Breast epithelium (tissue), 4 donors: Measurements from ENCODE around the gene NABP2. TPM values are rescaled to one million over a fixed set of nuclear protein-coding genes. Genes with fewer than 3 reads are reported as not detected.
A peak's percentile ranks its signal among the peaks of the same experiment; 100 is the strongest.

ENCODE experiments used
- DNase-seq, 2 donors: peaks; one replicate each; pipeline ENCODE4 v3.0.0-alpha.2; 2019; ENCODE audit warnings: low spot score in 2 of 2
- H3K27ac ChIP-seq, 2 donors: fragments of 200-600 bp; sonication (generic) in 1 of 2; one replicate each; pipeline ENCODE4 v1.5.1; 2016 to 2019; ENCODE audit warnings: mild to moderate bottlenecking in 1 of 2
- H3K27me3 ChIP-seq, 2 donors: fragments of 200-600 bp; sonication (generic) in 1 of 2; one replicate each; pipeline versions ENCODE4 v1.5.1 to v1.6.0; 2017 to 2019; ENCODE audit warnings: control low read depth in 1 of 2, mild to moderate bottlenecking in 1 of 2
- H3K36me3 ChIP-seq: fragments of 200-600 bp; one replicate; pipeline ENCODE4 v1.5.1; 2019
- H3K4me1 ChIP-seq, 2 donors: fragments of 200-600 bp; sonication (generic); one replicate each; pipeline ENCODE4 v1.5.1; 2016 to 2019; ENCODE audit warnings: control low read depth in 1 of 2
- H3K4me3 ChIP-seq, 3 donors: fragments of 200-600 bp; sonication (generic); 1 replicate in 2 of 3; 2 replicates in 1 of 3; pipeline ENCODE4 v1.5.1; 2016 to 2019; ENCODE audit warnings: mild to moderate bottlenecking in 3 of 3, moderate library complexity in 2 of 3
- H3K9me3 ChIP-seq, 2 donors: fragments of 200-600 bp; sonication (generic) in 1 of 2; one replicate each; pipeline ENCODE4 v1.5.1; 2016 to 2019; ENCODE audit warnings: control low read depth in 1 of 2
- POLR2A ChIP-seq: fragments of 450-650 bp; IDR thresholded peaks from one replicate; pipeline ENCODE4 v1.6.1; 2016; ENCODE audit warnings: antibody characterized with exemption, mild to moderate bottlenecking, moderate library complexity
- POLR2AphosphoS5 ChIP-seq, 3 donors: sonication (generic); formaldehyde crosslinking; IDR thresholded peaks; one replicate each; pipeline ENCODE4 v1.6.1; 2017; ENCODE audit warnings: antibody characterized with exemption in 3 of 3
- intact Hi-C: fragments of 100-400 bp; cut with DNase I; formaldehyde crosslinking; loops from one replicate; pipeline ENCODE4 v1.15.1; 2023; ENCODE audit warnings: low total_unique reads
- total RNA-seq, 3 donors: library from RNA; depleted of rRNA; stranded (reverse); fragments of >200 nt; gene quantifications; one replicate each; pipeline ENCODE4 v1.1.0, GENCODE V29; 2016
- TF ChIP-seq, protein P1 (sequence below), 3 donors: fragments of 450-650 bp; IDR thresholded peaks; one replicate each; pipeline ENCODE4 v1.5.1; 2016 to 2017; ENCODE audit warnings: antibody characterized with exemption in 3 of 3, mild to moderate bottlenecking in 3 of 3, moderate library complexity in 3 of 3

NABP2 gene
- total RNA-seq, 3 donors from 2014 or later: 24.7 to 31.2 (median 27.5) TPM

DNA sequence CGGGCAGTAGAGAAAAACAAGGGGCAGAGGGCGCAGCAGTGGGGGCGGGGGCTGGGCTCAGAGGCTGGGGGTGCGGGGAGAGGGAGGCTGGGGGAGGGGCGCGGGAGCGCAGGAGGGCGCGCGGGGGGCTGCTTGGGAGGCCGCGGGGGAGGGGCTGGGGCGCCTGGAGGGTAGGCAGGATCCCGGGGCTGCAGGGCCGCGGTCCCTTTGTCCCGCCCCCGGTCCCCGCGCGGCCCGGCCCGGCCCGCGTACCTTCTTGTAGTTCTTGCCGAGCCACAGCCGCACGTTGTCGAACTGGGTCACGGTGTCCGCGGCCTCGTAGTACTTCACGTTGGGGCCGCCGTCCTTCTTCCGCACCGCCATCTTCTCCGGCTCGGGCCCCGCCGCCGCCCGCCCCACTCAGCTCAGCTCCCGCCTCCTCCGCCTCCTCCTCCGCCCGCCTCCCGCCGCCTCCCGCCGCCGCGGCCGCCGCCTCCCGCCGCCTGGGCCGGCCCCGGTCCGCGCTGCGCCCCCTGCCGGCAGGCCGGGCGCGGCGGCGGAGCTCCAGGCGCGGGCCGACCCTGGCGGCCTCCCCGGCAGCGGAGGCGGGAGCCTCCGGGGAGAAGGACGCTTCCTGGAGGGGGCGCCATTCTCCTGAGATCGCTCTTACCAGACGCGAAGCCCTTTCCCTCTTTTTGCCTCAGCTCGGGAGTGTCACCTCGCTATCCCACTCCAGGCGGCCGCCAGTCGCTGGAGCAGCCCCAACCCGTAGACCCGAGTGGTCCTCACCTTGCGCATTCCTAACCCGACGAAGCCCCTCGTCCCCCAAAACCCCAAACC is 34.8 kb upstream of the NABP2 start, which contains the start of gene SMARCC2:
TSS of gene SMARCC2 (minus strand) at position 385 of the 819 bp plus-strand sequence. CDS start at position 363, 22 bp downstream.
- H3K4me1 ChIP-seq: peaks cover 0 to 13% of the 10 kb centered on the region in 2 donors
- intact Hi-C loops: loop anchor here (5.0 kb wide), 1 partner anchor 62 kb away; the partner anchor contains the start of gene ESYT1
- H3K9me3 ChIP-seq: no peaks in the 10 kb centered on the region
- TF ChIP-seq POLR2AphosphoS5 (IDR thresholded peaks at IDR 0.05) (peak; percentile 20 to 28 (median 24)), POLR2A (no peak)
- TF ChIP-seq, protein P1, sequence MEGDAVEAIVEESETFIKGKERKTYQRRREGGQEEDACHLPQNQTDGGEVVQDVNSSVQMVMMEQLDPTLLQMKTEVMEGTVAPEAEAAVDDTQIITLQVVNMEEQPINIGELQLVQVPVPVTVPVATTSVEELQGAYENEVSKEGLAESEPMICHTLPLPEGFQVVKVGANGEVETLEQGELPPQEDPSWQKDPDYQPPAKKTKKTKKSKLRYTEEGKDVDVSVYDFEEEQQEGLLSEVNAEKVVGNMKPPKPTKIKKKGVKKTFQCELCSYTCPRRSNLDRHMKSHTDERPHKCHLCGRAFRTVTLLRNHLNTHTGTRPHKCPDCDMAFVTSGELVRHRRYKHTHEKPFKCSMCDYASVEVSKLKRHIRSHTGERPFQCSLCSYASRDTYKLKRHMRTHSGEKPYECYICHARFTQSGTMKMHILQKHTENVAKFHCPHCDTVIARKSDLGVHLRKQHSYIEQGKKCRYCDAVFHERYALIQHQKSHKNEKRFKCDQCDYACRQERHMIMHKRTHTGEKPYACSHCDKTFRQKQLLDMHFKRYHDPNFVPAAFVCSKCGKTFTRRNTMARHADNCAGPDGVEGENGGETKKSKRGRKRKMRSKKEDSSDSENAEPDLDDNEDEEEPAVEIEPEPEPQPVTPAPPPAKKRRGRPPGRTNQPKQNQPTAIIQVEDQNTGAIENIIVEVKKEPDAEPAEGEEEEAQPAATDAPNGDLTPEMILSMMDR (IDR thresholded peaks at IDR 0.05): peak; percentile 19 to 88 (median 72)
- no peaks in the 10 kb centered on the region for H3K27me3 ChIP-seq
- peak within 1 kb of the TSS; percentile 78 to 94 (median 92) for H3K4me3 ChIP-seq
- H3K36me3 ChIP-seq: no peaks in the 10 kb centered on the region
- peak within 1 kb of the TSS; percentile 93 to 96 for H3K27ac ChIP-seq
- peak; percentile 83 to 88 for DNase-seq

DNA sequence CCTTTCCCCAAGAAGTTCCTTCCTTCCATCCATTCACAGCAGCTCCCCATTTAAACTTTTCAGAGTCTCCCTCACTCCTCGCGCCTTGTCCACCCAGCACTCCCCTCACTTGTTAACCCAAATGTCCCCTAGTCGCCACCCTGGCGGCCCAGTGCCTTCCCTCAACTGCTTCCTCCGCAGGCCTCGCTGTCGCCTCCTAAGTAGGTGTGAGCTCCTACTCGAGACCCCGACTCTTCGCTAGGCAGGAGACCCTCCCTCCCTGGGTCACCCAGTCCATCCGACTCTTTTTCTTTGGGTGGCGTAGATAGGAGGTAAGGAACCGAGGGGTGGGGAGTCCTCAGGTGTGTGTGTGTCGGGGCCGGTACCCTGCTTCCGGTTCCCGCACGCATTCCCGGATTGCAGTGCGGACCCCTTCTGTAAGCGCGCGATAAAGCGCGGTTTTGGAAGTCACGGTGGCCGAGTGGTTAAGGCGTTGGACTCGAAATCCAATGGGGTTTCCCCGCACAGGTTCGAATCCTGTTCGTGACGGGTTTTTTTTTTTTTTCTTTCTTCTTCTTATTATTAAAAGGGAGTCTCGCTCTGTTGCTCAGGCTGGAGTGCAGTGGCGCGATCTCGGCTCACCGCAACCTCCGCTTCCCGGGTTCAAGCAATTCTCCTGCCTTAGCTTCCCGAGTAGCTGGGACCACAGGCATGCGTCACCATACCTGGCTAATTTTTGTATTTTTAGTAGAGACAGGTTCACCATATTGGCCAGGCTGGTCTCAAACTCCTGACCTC is 34.0 kb upstream of the NABP2 start:
- Histone ChIP-seq H3K27me3 (no peaks in the 10 kb centered on the region), H3K4me3 (peak overlapping the region; percentile 78 to 94 (median 92)), H3K36me3 (no peaks in the 10 kb centered on the region), H3K4me1 (peaks cover 0 to 13% of the 10 kb centered on the region in 2 donors), H3K27ac (peak overlapping the region; percentile 93 to 96), H3K9me3 (no peaks in the 10 kb centered on the region)
- TF ChIP-seq POLR2A (no peak), POLR2AphosphoS5 (IDR thresholded peaks at IDR 0.05) (peak; percentile 54 to 86 (median 64))
- TF ChIP-seq, protein P1 (IDR thresholded peaks at IDR 0.05): peak in 1 of 3 donors; percentile 39
- intact Hi-C loops: loop anchor here (1.0 to 5.0 kb wide), 3 partner anchors 18 to 63 kb away; partner anchors contain the start of genes ESYT1 and NABP2
- peak; percentile 82 to 88 for DNase-seq

DNA sequence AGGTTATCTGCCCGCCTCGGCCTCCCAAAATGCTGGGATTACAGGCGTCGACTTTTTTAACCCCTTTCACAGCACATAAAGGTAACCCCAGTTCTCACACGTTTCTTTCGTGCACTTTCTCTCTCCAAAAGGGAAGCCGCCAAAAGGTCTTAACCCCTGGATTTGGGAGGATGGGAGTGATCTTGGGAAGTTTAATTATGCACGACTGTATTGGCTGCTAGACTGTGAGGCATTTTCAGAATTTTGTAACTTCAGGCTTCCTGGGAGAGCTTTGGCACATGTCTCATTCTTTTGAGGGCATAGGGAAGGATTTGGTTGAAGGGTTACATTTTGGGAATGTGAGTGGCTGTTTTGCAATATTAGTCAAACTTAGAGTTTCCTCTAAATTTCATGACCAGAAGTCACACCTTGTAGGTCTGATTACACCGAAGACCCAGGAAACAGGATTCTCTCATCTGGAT is 33.4 kb upstream of the NABP2 start:
- Histone ChIP-seq H3K4me1 (peaks cover 0 to 13% of the 10 kb centered on the region in 2 donors), H3K36me3 (no peaks in the 10 kb centered on the region), H3K4me3 (peak overlapping the region; percentile 78 to 94 (median 92)), H3K27ac (peak overlapping the region; percentile 93 to 96), H3K27me3 (no peaks in the 10 kb centered on the region), H3K9me3 (no peaks in the 10 kb centered on the region)
- intact Hi-C loops: loop anchor here (1.0 to 2.0 kb wide), 2 partner anchors 18 to 34 kb away; partner anchors contain the start of gene NABP2
- no peak for DNase-seq
- TF ChIP-seq POLR2A: no peak
- TF ChIP-seq POLR2AphosphoS5 (IDR thresholded peaks at IDR 0.05): no peak
- TF ChIP-seq, protein P1 (IDR thresholded peaks at IDR 0.05): no peak

DNA sequence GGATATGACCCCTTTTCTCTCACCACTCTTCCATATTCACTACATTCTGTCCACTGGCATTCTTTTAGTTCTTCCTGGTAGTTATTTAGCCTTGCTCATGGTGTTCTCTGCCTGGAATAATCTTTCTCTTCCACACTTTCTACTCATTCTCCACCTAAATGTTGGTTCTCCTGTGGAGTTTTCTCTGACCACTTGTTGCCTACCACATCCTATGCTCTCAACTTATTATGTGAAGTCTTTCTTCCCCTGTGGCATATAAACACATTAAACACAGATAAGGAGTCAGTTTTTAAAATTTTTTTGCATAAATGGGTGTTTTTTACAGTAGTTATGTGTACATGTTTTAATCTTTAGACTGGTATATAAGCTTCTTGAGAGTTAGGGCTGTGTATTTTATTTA is 31.6 kb upstream of the NABP2 start:
- Histone ChIP-seq H3K4me1 (peaks cover 0 to 8% of the 10 kb centered on the region in 2 donors), H3K4me3 (no peak overlapping the region), H3K27me3 (no peaks in the 10 kb centered on the region), H3K9me3 (no peaks in the 10 kb centered on the region), H3K27ac (no peak overlapping the region), H3K36me3 (no peaks in the 10 kb centered on the region)
- TF ChIP-seq, protein P1 (IDR thresholded peaks at IDR 0.05): no peak
- no peak for TF ChIP-seq POLR2AphosphoS5 (IDR thresholded peaks at IDR 0.05)
- no peak for TF ChIP-seq POLR2A
- no peak for DNase-seq
- intact Hi-C loops: no loop called here
